ENCODE measurements around the gene REL.
"Not testable (repeated sequence)": the region's sequence is repeated elsewhere in the genome, so short reads cannot be mapped to it uniquely, and the experiment has no call there.

REL gene

GRCh38 chr2:60926741-60927552, 45.6 kb downstream of the REL start:
- DNase-seq, result no peak

- not testable (repeated sequence) for DNase-seq
These were observed 50.7 kb downstream of the REL start for GRCh38 chr2:60932061-60932460.

- no peak for DNase-seq
These were observed 51.6 kb downstream of the REL start for GRCh38 chr2:60932954-60933353.

GRCh38 chr2:60934165-60934722, 52.9 kb downstream of the REL start:
- no peak for DNase-seq

GRCh38 chr2:60936757-60937156, 55.4 kb downstream of the REL start:
- no peak for DNase-seq

- no peak for DNase-seq
These were observed 56.9 kb downstream of the REL start for GRCh38 chr2:60938301-60938700.

GRCh38 chr2:60939622-60940021, 58.2 kb downstream of the REL start:
- no peak for DNase-seq

- no peak for DNase-seq
These were observed 64.0 kb downstream of the REL start for GRCh38 chr2:60945341-60945740.

GRCh38 chr2:60947056-60947455, 65.7 kb downstream of the REL start:
- no peak for DNase-seq

GRCh38 chr2:60948161-60948560, 66.8 kb downstream of the REL start:
- DNase-seq, result no peak

- no peak for DNase-seq
These were observed 67.7 kb downstream of the REL start for GRCh38 chr2:60948926-60949579.

GRCh38 chr2:60954139-60954538, 72.8 kb downstream of the REL start:
- DNase-seq, result no peak

GRCh38 chr2:60957224-60957623, 75.8 kb downstream of the REL start:
- DNase-seq, result no peak

- DNase-seq, result no peak
These were observed 76.3 kb downstream of the REL start for GRCh38 chr2:60957643-60958042.

- no peak for DNase-seq
These were observed 77.0 kb downstream of the REL start for GRCh38 chr2:60958361-60958760.

- no peak for DNase-seq
These were observed 77.4 kb downstream of the REL start for GRCh38 chr2:60958800-60959199.

- DNase-seq, result no peak
These were observed 78.1 kb downstream of the REL start for GRCh38 chr2:60959501-60959900.

- no peak for DNase-seq
These were observed 79.3 kb downstream of the REL start for GRCh38 chr2:60960706-60961105.

GRCh38 chr2:60961457-60961856, 80.1 kb downstream of the REL start:
- DNase-seq, result no peak

- DNase-seq, result no peak
These were observed 81.2 kb downstream of the REL start for GRCh38 chr2:60962528-60962927.

GRCh38 chr2:60963190-60963589, 81.8 kb downstream of the REL start:
- DNase-seq, result no peak

- DNase-seq, result no peak
These were observed 83.5 kb downstream of the REL start for GRCh38 chr2:60964651-60965498.

- no peak for DNase-seq
These were observed 84.1 kb downstream of the REL start for GRCh38 chr2:60965499-60965785.

All from SW 1271 (cell line).